GF-D8 (cell line): Measurements from ENCODE around the gene IDUA.
"Not testable (repeated sequence)": the region's sequence is repeated elsewhere in the genome, so short reads cannot be mapped to it uniquely, and the experiment has no call there.

Experiments
- DNase-seq: peaks from one replicate; lab custom pipeline; 2025; lab: John Stamatoyannopoulos, UW

IDUA gene

GRCh38 chr4:967113-968104, 19.4 kb upstream of the IDUA start:
- no peak for DNase-seq

GRCh38 chr4:968221-968620, 18.6 kb upstream of the IDUA start:
- no peak for DNase-seq

- no peak for DNase-seq
These were observed 18.0 kb upstream of the IDUA start for GRCh38 chr4:968621-969394.

GRCh38 chr4:970046-970745, 16.6 kb upstream of the IDUA start:
- no peak for DNase-seq

- no peak for DNase-seq
These were observed 15.9 kb upstream of the IDUA start for GRCh38 chr4:970854-971520.

GRCh38 chr4:971666-972500, 15.0 kb upstream of the IDUA start:
- no peak for DNase-seq

- DNase-seq = no peak
These were observed 14.0 kb upstream of the IDUA start for GRCh38 chr4:972651-973424.

- DNase-seq = no peak
These were observed 13.1 kb upstream of the IDUA start, which contains the start of gene DGKQ for GRCh38 chr4:973431-974397. TSS of gene DGKQ (minus strand) at chr4:973569. CDS start at chr4:973482, 87 bp downstream.

- no peak for DNase-seq
These were observed 12.2 kb upstream of the IDUA start for GRCh38 chr4:974668-975067.

GRCh38 chr4:976016-976415, 10.8 kb upstream of the IDUA start:
- not testable (repeated sequence) for DNase-seq

- peak; percentile 87 for DNase-seq
These were observed 7.7 kb upstream of the IDUA start for GRCh38 chr4:978957-979701.

GRCh38 chr4:982291-982690, 4.6 kb upstream of the IDUA start:
- no peak for DNase-seq

GRCh38 chr4:982814-983213, 4.0 kb upstream of the IDUA start:
- no peak for DNase-seq

GRCh38 chr4:984336-985054, 2.3 kb upstream of the IDUA start:
- no peak for DNase-seq

GRCh38 chr4:985123-985830, 1.6 kb upstream of the IDUA start:
- no peak for DNase-seq

- DNase-seq = peak; percentile 32
These were observed 391 bp upstream of the IDUA start for GRCh38 chr4:986428-986878.
